ENCODE data around the gene CUX1. TPM values are rescaled to one million over a fixed set of nuclear protein-coding genes. Genes with fewer than 3 reads are reported as not detected.
"Not testable (repeated sequence)": the region's sequence is repeated elsewhere in the genome, so short reads cannot be mapped to it uniquely, and the experiment has no call there.

The CUX1 gene
- total RNA-seq, 2 experiments from 2014 or later: 35.6 to 38.0 TPM

- Mint-ChIP-seq H3K4me1 (ENCODE audit: low read depth) (peaks cover 13% of the 10 kb centered on the region), H3K27me3 (no peaks in the 10 kb centered on the region), H3K9me3 (no peaks in the 10 kb centered on the region), H3K4me3 (no peak overlapping the region), H3K36me3 (ENCODE audit: low read depth) (peaks cover 20% of the 10 kb centered on the region), H3K27ac (peak overlapping the region; percentile 68)
- Histone ChIP-seq H3K27ac (ENCODE audit: low read depth in 1 of 2, low read length in 2 of 2) (no peak overlapping the region), H3K36me3 (ENCODE audit: insufficient read depth, low read length) (peaks cover 2% of the 10 kb centered on the region), H3K4me1 (ENCODE audit: insufficient read depth, low read length) (no peaks in the 10 kb centered on the region), H3K27me3 (ENCODE audit: control insufficient read depth in 1 of 2, insufficient read depth in 2 of 2, low read length in 2 of 2) (no peaks in the 10 kb centered on the region), H3K4me3 (ENCODE audit: low read length) (no peak overlapping the region), H3K9me3 (ENCODE audit: control insufficient read depth in 1 of 2, insufficient read depth in 1 of 2, low read length in 2 of 2) (no peaks in the 10 kb centered on the region)
- no peak for ATAC-seq (ENCODE audit: poor library complexity)
- ChIA-PET CTCF (no interaction called here), POLR2A (interaction anchor here (0.6 kb wide), 1 partner anchor 41 kb away, joined by 3 read pairs; no protein-coding TSS in a partner anchor)
- TF ChIP-seq, protein P1, sequence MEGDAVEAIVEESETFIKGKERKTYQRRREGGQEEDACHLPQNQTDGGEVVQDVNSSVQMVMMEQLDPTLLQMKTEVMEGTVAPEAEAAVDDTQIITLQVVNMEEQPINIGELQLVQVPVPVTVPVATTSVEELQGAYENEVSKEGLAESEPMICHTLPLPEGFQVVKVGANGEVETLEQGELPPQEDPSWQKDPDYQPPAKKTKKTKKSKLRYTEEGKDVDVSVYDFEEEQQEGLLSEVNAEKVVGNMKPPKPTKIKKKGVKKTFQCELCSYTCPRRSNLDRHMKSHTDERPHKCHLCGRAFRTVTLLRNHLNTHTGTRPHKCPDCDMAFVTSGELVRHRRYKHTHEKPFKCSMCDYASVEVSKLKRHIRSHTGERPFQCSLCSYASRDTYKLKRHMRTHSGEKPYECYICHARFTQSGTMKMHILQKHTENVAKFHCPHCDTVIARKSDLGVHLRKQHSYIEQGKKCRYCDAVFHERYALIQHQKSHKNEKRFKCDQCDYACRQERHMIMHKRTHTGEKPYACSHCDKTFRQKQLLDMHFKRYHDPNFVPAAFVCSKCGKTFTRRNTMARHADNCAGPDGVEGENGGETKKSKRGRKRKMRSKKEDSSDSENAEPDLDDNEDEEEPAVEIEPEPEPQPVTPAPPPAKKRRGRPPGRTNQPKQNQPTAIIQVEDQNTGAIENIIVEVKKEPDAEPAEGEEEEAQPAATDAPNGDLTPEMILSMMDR (IDR thresholded peaks at IDR 0.05): no peak
- intact Hi-C loops (cut with DNase I, micrococcal nuclease): no loop called here
- DNase-seq: no peak
These were observed 207.5 kb downstream of the CUX1 start for GRCh38 chr7:102024769-102025391.

- H3K27me3 Mint-ChIP-seq, POLR2A ChIA-PET, H3K4me3 Mint-ChIP-seq: not testable (repeated sequence)
These were observed 208.4 kb downstream of the CUX1 start for GRCh38 chr7:102025777-102026176.

GRCh38 chr7:102028206-102028826 is 210.9 kb downstream of the CUX1 start:
- ATAC-seq (ENCODE audit: poor library complexity) (peak; percentile 41), DNase-seq (peak in 2 of 14 experiments; percentile 7 to 12)
- Histone ChIP-seq H3K9me3 (ENCODE audit: control insufficient read depth in 1 of 2, insufficient read depth in 1 of 2, low read length in 2 of 2) (no peaks in the 10 kb centered on the region), H3K27ac (ENCODE audit: low read depth in 1 of 2, low read length in 2 of 2) (no peak overlapping the region), H3K4me3 (ENCODE audit: low read length) (no peak overlapping the region), H3K27me3 (ENCODE audit: control insufficient read depth in 1 of 2, insufficient read depth in 2 of 2, low read length in 2 of 2) (no peaks in the 10 kb centered on the region), H3K4me1 (ENCODE audit: insufficient read depth, low read length) (no peaks in the 10 kb centered on the region), H3K36me3 (ENCODE audit: insufficient read depth, low read length) (peaks cover 2% of the 10 kb centered on the region)
- TF ChIP-seq, protein P1 (IDR thresholded peaks at IDR 0.05): no peak
- POLR2A ChIA-PET: no interaction called here
- Mint-ChIP-seq H3K9me3 (no peaks in the 10 kb centered on the region), H3K4me3 (no peak overlapping the region), H3K4me1 (ENCODE audit: low read depth) (peaks cover 13% of the 10 kb centered on the region), H3K27ac (no peak overlapping the region), H3K27me3 (no peaks in the 10 kb centered on the region), H3K36me3 (ENCODE audit: low read depth) (peaks cover 20% of the 10 kb centered on the region)
- intact Hi-C loops (cut with DNase I, micrococcal nuclease): no loop called here
- CTCF ChIA-PET: no interaction called here

More at GRCh38 chr7:102025777-102026176, 208.4 kb downstream of the CUX1 start:
- H3K27me3 ChIP-seq (ENCODE audit: control insufficient read depth in 1 of 2, insufficient read depth in 2 of 2, low read length in 2 of 2); H3K27ac ChIP-seq (ENCODE audit: low read depth in 1 of 2, low read length in 2 of 2); H3K9me3 Mint-ChIP-seq; CTCF ChIA-PET; H3K27ac Mint-ChIP-seq; DNase-seq; H3K4me3 ChIP-seq (ENCODE audit: low read length); ATAC-seq (ENCODE audit: poor library complexity); H3K36me3 ChIP-seq (ENCODE audit: insufficient read depth, low read length); H3K9me3 ChIP-seq (ENCODE audit: control insufficient read depth in 1 of 2, insufficient read depth in 1 of 2, low read length in 2 of 2); H3K4me1 ChIP-seq (ENCODE audit: insufficient read depth, low read length); intact Hi-C loops (cut with DNase I, micrococcal nuclease): not testable (repeated sequence)
- Mint-ChIP-seq H3K36me3 (ENCODE audit: low read depth) (peaks cover 20% of the 10 kb centered on the region), H3K4me1 (ENCODE audit: low read depth) (peaks cover 13% of the 10 kb centered on the region)
